Calu3 (cell line): ENCODE data around the gene GPR179. TPM values are rescaled to one million over a fixed set of nuclear protein-coding genes. Genes with fewer than 3 reads are reported as not detected.

Experiments used
- BruUV-seq: library from RNA; stranded (reverse); fragments of 400-500 nt; replicated peaks from 2 replicates; lab custom pipeline; 2021; lab: Mats Ljungman, UMichigan
- CTCF ChIA-PET: fragments of 300-600 bp; sonication (Branson Sonifier 250); formaldehyde crosslinking; loops from one replicate; lab custom pipeline; 2022; ENCODE audit warnings: antibody characterized with exemption; lab: Charles Lee
- DNase-seq: peaks from one replicate; pipeline ENCODE4 v3.0.0; 2022
- H3K27ac Mint-ChIP-seq: one replicate; pipeline ENCODE4 v1.8.0; 2022; ENCODE audit warnings: mixed read lengths; ENCODE audit not compliant: unreplicated experiment
- H3K27me3 Mint-ChIP-seq: one replicate; pipeline ENCODE4 v1.8.0; 2022; ENCODE audit warnings: mixed read lengths; ENCODE audit not compliant: unreplicated experiment
- H3K36me3 Mint-ChIP-seq: one replicate; pipeline ENCODE4 v1.8.0; 2022; ENCODE audit warnings: mild to moderate bottlenecking, moderate library complexity, mixed read lengths; ENCODE audit not compliant: insufficient read depth, unreplicated experiment
- H3K4me1 Mint-ChIP-seq: one replicate; pipeline ENCODE4 v1.8.0; 2022; ENCODE audit warnings: mild to moderate bottlenecking, low read depth, mixed read lengths; ENCODE audit not compliant: unreplicated experiment
- H3K4me3 Mint-ChIP-seq: one replicate; pipeline ENCODE4 v1.8.0; 2022; ENCODE audit warnings: mild to moderate bottlenecking, low read depth, moderate library complexity, mixed read lengths; ENCODE audit not compliant: unreplicated experiment
- H3K9me3 Mint-ChIP-seq: one replicate; pipeline ENCODE4 v1.8.0; 2022; ENCODE audit warnings: low read depth, mixed read lengths; ENCODE audit not compliant: unreplicated experiment
- CTCF ChIP-seq: fragments of 200-600 bp; IDR thresholded peaks from one replicate; pipeline ENCODE4 v1.8.0; 2022; ENCODE audit warnings: antibody characterized with exemption; ENCODE audit not compliant: unreplicated experiment
- intact Hi-C: fragments of 100-400 bp; cut with micrococcal nuclease; formaldehyde crosslinking; loops from one replicate; pipeline ENCODE4 v1.10.0; 2022; ENCODE audit not compliant: unreplicated experiment
- total RNA-seq: library from RNA; stranded (reverse); gene quantifications from 2 replicates; pipeline ENCODE4 v1.2.3, GENCODE V29; 2022

GPR179 gene
- total RNA-seq, 1 experiment from 2014 or later = 0.45 TPM

GRCh38 chr17:38355251-38355650 lies 11.5 kb upstream of the GPR179 start:
- DNase-seq = no peak
- H3K36me3 Mint-ChIP-seq = peaks cover 30% of the 10 kb centered on the region
- peaks cover 70% of the 10 kb centered on the region for H3K4me1 Mint-ChIP-seq
- intact Hi-C loops = no loop called here
- CTCF ChIA-PET = interaction anchor here (0.5 to 10.3 kb wide), 9 partner anchors 8 to 1285 kb away, joined by 3 to 434 read pairs (median 4); no protein-coding TSS in a partner anchor
- no peak for TF ChIP-seq CTCF
- no peak overlapping the region for H3K27ac Mint-ChIP-seq
- BruUV-seq = no TSS peak
- H3K9me3 Mint-ChIP-seq = no peaks in the 10 kb centered on the region
- no peak overlapping the region for H3K4me3 Mint-ChIP-seq
- no peaks in the 10 kb centered on the region for H3K27me3 Mint-ChIP-seq

GRCh38 chr17:38354466-38354865 lies 10.7 kb upstream of the GPR179 start:
- H3K9me3 Mint-ChIP-seq = no peaks in the 10 kb centered on the region
- H3K4me3 Mint-ChIP-seq = no peak overlapping the region
- peaks cover 78% of the 10 kb centered on the region for H3K4me1 Mint-ChIP-seq
- no peaks in the 10 kb centered on the region for H3K27me3 Mint-ChIP-seq
- H3K27ac Mint-ChIP-seq = no peak overlapping the region
- TF ChIP-seq CTCF = no peak
- BruUV-seq = no TSS peak
- CTCF ChIA-PET = interaction anchor here (0.6 to 10.3 kb wide), 10 partner anchors 8 to 204 kb away, joined by 3 to 434 read pairs (median 6); no protein-coding TSS in a partner anchor
- H3K36me3 Mint-ChIP-seq = peaks cover 30% of the 10 kb centered on the region
- intact Hi-C loops = loop anchor here (5.0 kb wide), 1 partner anchor 128 kb away; no protein-coding TSS in a partner anchor
- no peak for DNase-seq

GRCh38 chr17:38353668-38354067 lies 9.9 kb upstream of the GPR179 start:
- Mint-ChIP-seq H3K36me3 (peaks cover 30% of the 10 kb centered on the region), H3K27ac (peak overlapping the region; percentile 59), H3K4me1 (peaks cover 78% of the 10 kb centered on the region), H3K9me3 (no peaks in the 10 kb centered on the region), H3K4me3 (peak overlapping the region; percentile 76), H3K27me3 (no peaks in the 10 kb centered on the region)
- CTCF ChIA-PET = interaction anchor here (0.6 to 10.3 kb wide), 11 partner anchors 8 to 1044 kb away, joined by 3 to 434 read pairs (median 5); no protein-coding TSS in a partner anchor
- DNase-seq = no peak
- TF ChIP-seq CTCF = no peak
- intact Hi-C loops = loop anchor here (5.0 kb wide), 1 partner anchor 129 kb away; no protein-coding TSS in a partner anchor
- no TSS peak for BruUV-seq

- CTCF ChIA-PET = interaction anchor here (0.6 to 10.3 kb wide), 14 partner anchors 9 to 1045 kb away, joined by 3 to 434 read pairs (median 4); no protein-coding TSS in a partner anchor
- Mint-ChIP-seq H3K4me3 (peak overlapping the region; percentile 76), H3K4me1 (peaks cover 74% of the 10 kb centered on the region), H3K9me3 (no peaks in the 10 kb centered on the region), H3K27me3 (no peaks in the 10 kb centered on the region), H3K27ac (peak overlapping the region; percentile 59), H3K36me3 (peaks cover 30% of the 10 kb centered on the region)
- DNase-seq = no peak
- intact Hi-C loops = loop anchor here (5.0 kb wide), 1 partner anchor 129 kb away; no protein-coding TSS in a partner anchor
- BruUV-seq = no TSS peak
- no peak for TF ChIP-seq CTCF
Measured at GRCh38 chr17:38353086-38353604, 9.4 kb upstream of the GPR179 start.
